K562 (cell line): ENCODE results near the gene MTHFS. TPM values are rescaled to one million over a fixed set of nuclear protein-coding genes. Genes with fewer than 3 reads are reported as not detected.

Experiments used
- ATAC-seq: fragments of 200-7000 bp; cut with Tn5 transposase; 3 replicates; pipeline ENCODE4 v1.9.1; 2020; ENCODE audit warnings: moderate library complexity
- BruUV-seq: library from RNA; stranded (reverse); fragments of 400-500 nt; replicated peaks from 2 replicates; lab custom pipeline; 2021; lab: Mats Ljungman, UMichigan
- CTCF ChIA-PET: fragments of 300-600 bp; formaldehyde crosslinking; extraction: SDS; loops from one replicate; lab custom pipeline; 2021; ENCODE audit warnings: low intra/inter-chr PET ratio; lab: Yijun Ruan, JAX
- POLR2A ChIA-PET: fragments of 300-600, 350-650 bp; sonication (Branson Sonifier 250); formaldehyde crosslinking; extraction: SDS; loops from one replicate; lab custom pipeline; 2021; ENCODE audit warnings: antibody characterized with exemption, inconsistent platforms; lab: Yijun Ruan, JAX
- DNase-seq, 4 experiments: peaks; one replicate each; pipeline versions ENCODE4 v3.0.0 to v3.0.0-alpha.2; 2011 to 2018; ENCODE audit warnings: low spot score in 3 of 4, mixed read lengths in 3 of 4; ENCODE audit errors: extremely low read depth in 1 of 4
- FAIRE-seq: peaks from 2 replicates; lab custom pipeline; 2011; peaks lifted over from hg19 to GRCh38; lab: Jason Lieb, UNC
- H2AFZ ChIP-seq: 2 replicates; pipeline ENCODE4 v1.6.0; 2011; ENCODE audit warnings: low read depth, low read length, control low read depth, inconsistent platforms
- H3K27ac ChIP-seq: fragments of 200-600 bp; 3 replicates; pipeline ENCODE4 v1.8.0; 2011; ENCODE audit warnings: low read depth, mild to moderate bottlenecking, control low read depth, inconsistent platforms, low read length, moderate library complexity, mixed read lengths; ENCODE audit errors: extremely low read depth
- H3K27me3 ChIP-seq, 2 experiments: fragments of 300-600 bp in 1 of 2; 2 replicates in 1 of 2; 3 replicates in 1 of 2; pipeline versions ENCODE4 v1.6.0 to v1.8.0; 2011; ENCODE audit warnings: inconsistent platforms in 2 of 2, low read length in 2 of 2, mild to moderate bottlenecking in 1 of 2, mixed read lengths in 1 of 2, moderate library complexity in 1 of 2; ENCODE audit not compliant: control insufficient read depth in 2 of 2, insufficient read depth in 2 of 2
- H3K36me3 ChIP-seq: fragments of 300-600 bp; 3 replicates; pipeline ENCODE4 v1.8.0; 2011; ENCODE audit warnings: mild to moderate bottlenecking, low read length, inconsistent platforms; ENCODE audit not compliant: control insufficient read depth, insufficient read depth
- H3K4me1 ChIP-seq, 2 experiments: fragments of 200-600 bp in 1 of 2; replicated peaks in 1 of 2; 2 replicates in 1 of 2; 3 replicates in 1 of 2; pipeline versions ENCODE4 v1.5.1 to v1.8.0; 2011; ENCODE audit warnings: inconsistent platforms in 2 of 2, low read length in 2 of 2, mild to moderate bottlenecking in 1 of 2, mixed read lengths in 1 of 2, moderate library complexity in 1 of 2; ENCODE audit not compliant: control insufficient read depth in 2 of 2, insufficient read depth in 2 of 2
- H3K4me2 ChIP-seq: 2 replicates; pipeline ENCODE4 v1.6.1; 2011; ENCODE audit warnings: low read length, control low read depth, inconsistent platforms, mixed read lengths; ENCODE audit not compliant: insufficient read depth
- H3K4me3 ChIP-seq: fragments of 200-600 bp; sonication (generic), shearing (Covaris generic); 2 replicates; pipeline ENCODE4 v1.5.1; 2016; ENCODE audit warnings: control low read depth, inconsistent platforms
- H3K79me2 ChIP-seq: fragments of 200-600 bp; 3 replicates; pipeline ENCODE4 v1.8.0; 2011; ENCODE audit warnings: low read length, inconsistent platforms; ENCODE audit not compliant: control insufficient read depth, insufficient read depth
- H3K9ac ChIP-seq, 2 experiments: 2 replicates each; pipeline versions ENCODE4 v1.6.0 to v1.6.1; 2011; ENCODE audit warnings: low read depth in 2 of 2, low read length in 2 of 2, control low read depth in 1 of 2, inconsistent platforms in 1 of 2, mild to moderate bottlenecking in 1 of 2, mixed read lengths in 1 of 2; ENCODE audit not compliant: insufficient read depth in 1 of 2
- H3K9me1 ChIP-seq: one replicate; pipeline ENCODE4 v1.6.0; 2011; ENCODE audit warnings: inconsistent platforms, mild to moderate bottlenecking, low read length, moderate library complexity; ENCODE audit not compliant: control insufficient read depth, insufficient read depth
- H3K9me3 ChIP-seq: replicated peaks from 2 replicates; pipeline ENCODE4 v1.5.1; 2011; ENCODE audit warnings: low read depth, low read length, inconsistent platforms; ENCODE audit not compliant: control insufficient read depth, insufficient read depth
- H4K20me1 ChIP-seq: replicated peaks from 2 replicates; pipeline ENCODE4 v1.6.1; 2011; ENCODE audit warnings: low read length, inconsistent platforms, mixed read lengths; ENCODE audit not compliant: control insufficient read depth, insufficient read depth
- MTA3 ChIP-seq: fragments of 450-650 bp; formaldehyde crosslinking; IDR thresholded peaks from 2 replicates; pipeline ENCODE4 v1.6.1; 2017; ENCODE audit warnings: mild to moderate bottlenecking, borderline replicate concordance
- SETDB1 ChIP-seq: IDR thresholded peaks from one replicate; pipeline ENCODE4 v1.6.1; 2012; ENCODE audit warnings: low read length, control low read depth, inconsistent platforms
- WGBS: fragments of 100-300 bp; shearing (Covaris generic); methylation state at CpG from one replicate; pipeline ENCODE4 v1.1.6; 2016; ENCODE audit warnings: low coverage, mixed read lengths; ENCODE audit not compliant: insufficient coverage; ENCODE audit errors: missing lambda C conversion rate; 5-methylcytosine and 5-hydroxymethylcytosine counted together
- in situ Hi-C: fragments of 300-500 bp; cut with MboI; formaldehyde crosslinking; loops from 4 replicates; pipeline ENCODE4 v1.15.0; 2018; ENCODE audit warnings: inconsistent platforms, mixed read lengths
- intact Hi-C: fragments of 100-400 bp; cut with micrococcal nuclease; formaldehyde crosslinking; loops from 2 replicates; pipeline ENCODE4 v1.14.2; 2022
- polyA plus RNA-seq, 8 experiments: library from polyadenylated mRNA; depleted of rRNA in 4 of 8; stranded (reverse) in 5 of 8; unstranded in 3 of 8; fragments of >200 nt; fragmentation: Nextera tagmentation in 2 of 8; fragmentation: Illumina TruSeq in 1 of 8; extraction: Ambion mirVana in 2 of 8; extraction: Trizol in 1 of 8; gene quantifications; 2 replicates each; pipeline versions ENCODE4 v1.2.1 to v1.2.3, GENCODE V29; 2011 to 2014; ENCODE audit warnings: inconsistent platforms in 1 of 8, missing spikeins in 1 of 8
- total RNA-seq, 7 experiments: library from RNA; depleted of rRNA in 6 of 7; stranded (reverse); fragments of >200 nt in 6 of 7; fragmentation: Illumina TruSeq in 2 of 7; extraction: Trizol in 2 of 7; gene quantifications; 2 replicates each; pipeline versions ENCODE4 v1.2.1 to v1.2.3, GENCODE V29; 2011 to 2021; ENCODE audit warnings: low replicate concordance in 1 of 7
- TF ChIP-seq, protein P1 (sequence below): sonication (generic); formaldehyde crosslinking; IDR thresholded peaks from 2 replicates; pipeline ENCODE4 v1.8.1; 2023; ENCODE audit warnings: missing genetic modification reagents, mild to moderate bottlenecking, borderline replicate concordance
- TF ChIP-seq, protein P2 (sequence below): fragments of 450-650 bp; formaldehyde crosslinking; IDR thresholded peaks from 2 replicates; pipeline ENCODE4 v1.4.0; 2020; ENCODE audit warnings: mild to moderate bottlenecking, moderate library complexity
- TF ChIP-seq, protein P3 (sequence below): sonication (generic); formaldehyde crosslinking; IDR thresholded peaks from 2 replicates; pipeline ENCODE4 v1.8.0; 2022; ENCODE audit warnings: missing genetic modification reagents, mild to moderate bottlenecking, borderline replicate concordance

The MTHFS gene
- total and polyA plus RNA-seq, 9 of the 15 experiments (the other 6 are each of a cell fraction or from before 2014, with no cell fraction given), result 17.8 to 79.3 (median 41.7) TPM

DNA sequence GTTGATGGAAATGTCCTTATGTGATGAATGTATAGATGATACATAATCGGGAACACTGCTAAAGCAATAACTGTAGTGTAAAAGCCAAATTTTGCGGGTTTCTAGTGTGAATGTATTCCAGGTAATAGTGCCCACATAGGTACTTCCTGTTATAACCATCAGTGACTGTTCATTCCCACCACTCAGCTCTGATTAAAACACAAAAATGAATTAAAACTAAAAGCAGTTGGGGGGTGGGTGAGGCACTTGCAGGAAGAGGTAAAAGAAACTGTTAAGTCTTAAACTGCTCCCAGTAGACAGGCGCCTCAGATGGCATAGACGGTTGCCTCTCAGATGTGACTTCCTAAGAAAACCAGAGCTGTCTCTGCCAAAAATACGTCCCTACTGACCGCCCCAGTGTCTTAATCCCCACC lies 893 bp upstream of the MTHFS start:
- TF ChIP-seq SETDB1 (no peak), MTA3 (no peak)
- TF ChIP-seq, protein P1, sequence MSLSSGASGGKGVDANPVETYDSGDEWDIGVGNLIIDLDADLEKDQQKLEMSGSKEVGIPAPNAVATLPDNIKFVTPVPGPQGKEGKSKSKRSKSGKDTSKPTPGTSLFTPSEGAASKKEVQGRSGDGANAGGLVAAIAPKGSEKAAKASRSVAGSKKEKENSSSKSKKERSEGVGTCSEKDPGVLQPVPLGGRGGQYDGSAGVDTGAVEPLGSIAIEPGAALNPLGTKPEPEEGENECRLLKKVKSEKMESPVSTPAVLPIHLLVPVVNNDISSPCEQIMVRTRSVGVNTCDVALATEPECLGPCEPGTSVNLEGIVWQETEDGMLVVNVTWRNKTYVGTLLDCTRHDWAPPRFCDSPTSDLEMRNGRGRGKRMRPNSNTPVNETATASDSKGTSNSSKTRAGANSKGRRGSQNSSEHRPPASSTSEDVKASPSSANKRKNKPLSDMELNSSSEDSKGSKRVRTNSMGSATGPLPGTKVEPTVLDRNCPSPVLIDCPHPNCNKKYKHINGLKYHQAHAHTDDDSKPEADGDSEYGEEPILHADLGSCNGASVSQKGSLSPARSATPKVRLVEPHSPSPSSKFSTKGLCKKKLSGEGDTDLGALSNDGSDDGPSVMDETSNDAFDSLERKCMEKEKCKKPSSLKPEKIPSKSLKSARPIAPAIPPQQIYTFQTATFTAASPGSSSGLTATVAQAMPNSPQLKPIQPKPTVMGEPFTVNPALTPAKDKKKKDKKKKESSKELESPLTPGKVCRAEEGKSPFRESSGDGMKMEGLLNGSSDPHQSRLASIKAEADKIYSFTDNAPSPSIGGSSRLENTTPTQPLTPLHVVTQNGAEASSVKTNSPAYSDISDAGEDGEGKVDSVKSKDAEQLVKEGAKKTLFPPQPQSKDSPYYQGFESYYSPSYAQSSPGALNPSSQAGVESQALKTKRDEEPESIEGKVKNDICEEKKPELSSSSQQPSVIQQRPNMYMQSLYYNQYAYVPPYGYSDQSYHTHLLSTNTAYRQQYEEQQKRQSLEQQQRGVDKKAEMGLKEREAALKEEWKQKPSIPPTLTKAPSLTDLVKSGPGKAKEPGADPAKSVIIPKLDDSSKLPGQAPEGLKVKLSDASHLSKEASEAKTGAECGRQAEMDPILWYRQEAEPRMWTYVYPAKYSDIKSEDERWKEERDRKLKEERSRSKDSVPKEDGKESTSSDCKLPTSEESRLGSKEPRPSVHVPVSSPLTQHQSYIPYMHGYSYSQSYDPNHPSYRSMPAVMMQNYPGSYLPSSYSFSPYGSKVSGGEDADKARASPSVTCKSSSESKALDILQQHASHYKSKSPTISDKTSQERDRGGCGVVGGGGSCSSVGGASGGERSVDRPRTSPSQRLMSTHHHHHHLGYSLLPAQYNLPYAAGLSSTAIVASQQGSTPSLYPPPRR (CRISPR knock-in tag), result no peak
- TF ChIP-seq, protein P2, sequence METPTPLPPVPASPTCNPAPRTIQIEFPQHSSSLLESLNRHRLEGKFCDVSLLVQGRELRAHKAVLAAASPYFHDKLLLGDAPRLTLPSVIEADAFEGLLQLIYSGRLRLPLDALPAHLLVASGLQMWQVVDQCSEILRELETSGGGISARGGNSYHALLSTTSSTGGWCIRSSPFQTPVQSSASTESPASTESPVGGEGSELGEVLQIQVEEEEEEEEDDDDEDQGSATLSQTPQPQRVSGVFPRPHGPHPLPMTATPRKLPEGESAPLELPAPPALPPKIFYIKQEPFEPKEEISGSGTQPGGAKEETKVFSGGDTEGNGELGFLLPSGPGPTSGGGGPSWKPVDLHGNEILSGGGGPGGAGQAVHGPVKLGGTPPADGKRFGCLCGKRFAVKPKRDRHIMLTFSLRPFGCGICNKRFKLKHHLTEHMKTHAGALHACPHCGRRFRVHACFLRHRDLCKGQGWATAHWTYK (CRISPR knock-in tag), result 0 out of 2 replicates have a peak, but pooled peaks have one; percentile 12
- TF ChIP-seq, protein P3, sequence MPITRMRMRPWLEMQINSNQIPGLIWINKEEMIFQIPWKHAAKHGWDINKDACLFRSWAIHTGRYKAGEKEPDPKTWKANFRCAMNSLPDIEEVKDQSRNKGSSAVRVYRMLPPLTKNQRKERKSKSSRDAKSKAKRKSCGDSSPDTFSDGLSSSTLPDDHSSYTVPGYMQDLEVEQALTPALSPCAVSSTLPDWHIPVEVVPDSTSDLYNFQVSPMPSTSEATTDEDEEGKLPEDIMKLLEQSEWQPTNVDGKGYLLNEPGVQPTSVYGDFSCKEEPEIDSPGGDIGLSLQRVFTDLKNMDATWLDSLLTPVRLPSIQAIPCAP (CRISPR knock-in tag), result no peak
- H3K79me2 ChIP-seq, result peaks cover 33% of the 10 kb centered on the region
- CTCF ChIA-PET, result interaction anchor here (1.8 kb wide), 1 partner anchor 95 kb away, joined by 10 read pairs; no protein-coding TSS in a partner anchor
- whole genome bisulfite sequencing, result 60% methylated on average over 6 of the region's 6 CpGs
- POLR2A ChIA-PET, result interaction anchor here (0.6 to 3.0 kb wide), 6 partner anchors 11 to 166 kb away, joined by 3 to 15 read pairs (median 4); no protein-coding TSS in a partner anchor
- peaks cover 3 to 8% of the 10 kb centered on the region in 2 experiments for H3K4me1 ChIP-seq
- H3K4me3 ChIP-seq, result peak overlapping the region; percentile 69
- no peaks in the 10 kb centered on the region for H3K9me1 ChIP-seq
- no peak for ATAC-seq
- intact Hi-C loops, result loop anchor here (2.0 to 10.0 kb wide), 3 partner anchors 95 to 257 kb away; partner anchors contain the start of genes FAH and ZFAND6
- no peaks in the 10 kb centered on the region for H4K20me1 ChIP-seq
- H3K4me2 ChIP-seq, result peak overlapping the region; percentile 86
- peak overlapping the region in 1 of 2 experiments; percentile 96; a peak in 3 of 4 replicates for H3K9ac ChIP-seq
- FAIRE-seq, result no peak
- in situ Hi-C loops, result loop anchor here (25.0 kb wide), 1 partner anchor 265 kb away; the partner anchor contains the start of gene FAH
- H3K9me3 ChIP-seq, result no peaks in the 10 kb centered on the region
- H2AFZ ChIP-seq, result peak overlapping the region; percentile 99
- no TSS peak for BruUV-seq
- no peaks in the 10 kb centered on the region for H3K27me3 ChIP-seq
- H3K36me3 ChIP-seq, result 0 out of 3 replicates have a peak, but pooled peaks cover 3% of the 10 kb centered on the region
- no peak for DNase-seq
- H3K27ac ChIP-seq, result peak overlapping the region; percentile 93
